Activated gamma-delta T cell treated with anti-CD3 and anti-CD28 coated beads, Interleukin-2, amount 50 U/mL, for 16 hours (primary cell): Measurements from ENCODE around the gene METTL15.
"Not testable (repeated sequence)": the region's sequence is repeated elsewhere in the genome, so short reads cannot be mapped to it uniquely, and the experiment has no call there.

Experiments used
- DNase-seq: peaks from one replicate; pipeline ENCODE4 v3.0.0-alpha.2; 2020; ENCODE audit warnings: low read depth

METTL15 gene

GRCh38 chr11:28209906-28210305 lies 101.7 kb downstream of the METTL15 start:
- DNase-seq, result no peak

GRCh38 chr11:28222063-28222462 lies 113.9 kb downstream of the METTL15 start:
- not testable (repeated sequence) for DNase-seq

- DNase-seq, result no peak
Observed at GRCh38 chr11:28223577-28223976, 115.4 kb downstream of the METTL15 start.

- DNase-seq, result no peak
Observed at GRCh38 chr11:28223994-28224393, 115.8 kb downstream of the METTL15 start.

- no peak for DNase-seq
Observed at GRCh38 chr11:28227460-28227859, 119.3 kb downstream of the METTL15 start.

GRCh38 chr11:28228196-28228895 lies 120.2 kb downstream of the METTL15 start:
- no peak for DNase-seq

GRCh38 chr11:28231475-28231874 lies 123.3 kb downstream of the METTL15 start:
- no peak for DNase-seq

GRCh38 chr11:28232649-28233048 lies 124.5 kb downstream of the METTL15 start:
- no peak for DNase-seq

- no peak for DNase-seq
Observed at GRCh38 chr11:28241760-28242159, 133.6 kb downstream of the METTL15 start.

- no peak for DNase-seq
Observed at GRCh38 chr11:28242596-28242995, 134.4 kb downstream of the METTL15 start.

- no peak for DNase-seq
Observed at GRCh38 chr11:28243061-28243460, 134.9 kb downstream of the METTL15 start.

GRCh38 chr11:28243581-28243980 lies 135.4 kb downstream of the METTL15 start:
- no peak for DNase-seq

- no peak for DNase-seq
Observed at GRCh38 chr11:28245131-28245530, 136.9 kb downstream of the METTL15 start.

- no peak for DNase-seq
Observed at GRCh38 chr11:28250192-28250591, 142.0 kb downstream of the METTL15 start.

- DNase-seq, result no peak
Observed at GRCh38 chr11:28251257-28251656, 143.1 kb downstream of the METTL15 start.

- no peak for DNase-seq
Observed at GRCh38 chr11:28257761-28258160, 149.6 kb downstream of the METTL15 start.

GRCh38 chr11:28259177-28259843 lies 151.1 kb downstream of the METTL15 start:
- DNase-seq, result no peak

GRCh38 chr11:28268925-28269324 lies 160.7 kb downstream of the METTL15 start:
- no peak for DNase-seq

- no peak for DNase-seq
Observed at GRCh38 chr11:28269586-28269985, 161.4 kb downstream of the METTL15 start.

GRCh38 chr11:28272247-28272646 lies 164.1 kb downstream of the METTL15 start:
- not testable (repeated sequence) for DNase-seq

GRCh38 chr11:28274216-28274615 lies 166.0 kb downstream of the METTL15 start:
- DNase-seq, result no peak

- no peak for DNase-seq
Observed at GRCh38 chr11:28284196-28284595, 176.0 kb downstream of the METTL15 start.

- no peak for DNase-seq
Observed at GRCh38 chr11:28289444-28289843, 181.3 kb downstream of the METTL15 start.

- DNase-seq, result not testable (repeated sequence)
Observed at GRCh38 chr11:28290995-28291394, 182.8 kb downstream of the METTL15 start.
